ENCODE measurements around the gene GOLGA1.

Gene GOLGA1

DNA sequence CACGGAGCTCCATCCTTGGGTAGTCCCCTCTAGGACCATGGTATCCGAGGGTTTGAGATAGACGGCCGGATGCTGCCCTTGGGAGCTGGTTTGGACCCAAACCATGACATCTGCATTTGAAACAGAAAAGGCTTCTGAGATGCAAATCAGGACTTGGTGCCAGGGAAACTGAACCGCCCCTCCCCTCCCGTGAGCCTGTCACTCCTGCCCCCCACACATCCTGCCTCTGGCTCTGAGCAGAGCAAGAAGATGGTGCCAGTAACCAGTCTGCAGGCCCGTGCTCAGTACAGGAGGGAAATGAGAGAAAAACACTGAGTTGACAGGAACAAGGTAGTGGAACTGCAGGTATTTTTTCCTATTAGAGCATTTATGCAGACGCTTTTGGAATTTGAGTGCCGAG, 60.4 kb downstream of the GOLGA1 start:
- no peak for DNase-seq

DNA sequence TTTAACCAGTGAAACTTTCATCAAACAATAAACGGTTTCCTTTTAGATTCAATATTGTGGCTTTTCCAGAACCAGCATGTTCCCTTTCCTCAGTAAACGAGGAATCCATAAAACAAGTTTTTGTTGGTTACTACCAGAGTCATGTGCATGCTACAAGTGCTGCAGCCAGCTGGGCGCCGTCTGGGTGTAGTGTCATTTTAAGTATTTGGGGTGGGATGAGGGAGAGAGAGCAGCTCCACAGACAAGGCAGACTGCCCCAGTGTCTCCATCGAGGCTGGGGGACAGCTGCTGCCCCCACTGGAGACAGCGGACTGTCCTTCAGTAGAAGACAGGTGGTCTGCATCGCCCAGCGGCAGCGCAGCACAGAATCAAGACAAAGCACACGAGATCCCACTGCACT, 61.7 kb downstream of the GOLGA1 start:
- no peak for DNase-seq

GRCh38 chr9:124878518-124878917, 62.4 kb downstream of the GOLGA1 start:
- DNase-seq: no peak

- DNase-seq: no peak
These were observed 62.9 kb downstream of the GOLGA1 start for GRCh38 chr9:124878021-124878420.

- no peak for DNase-seq
These were observed 63.7 kb downstream of the GOLGA1 start for GRCh38 chr9:124877021-124877782.

- no peak for DNase-seq
These were observed 65.4 kb downstream of the GOLGA1 start for GRCh38 chr9:124875501-124875900.

GRCh38 chr9:124873664-124874063, 67.2 kb downstream of the GOLGA1 start:
- peak; percentile 51 to 69 for DNase-seq

DNA sequence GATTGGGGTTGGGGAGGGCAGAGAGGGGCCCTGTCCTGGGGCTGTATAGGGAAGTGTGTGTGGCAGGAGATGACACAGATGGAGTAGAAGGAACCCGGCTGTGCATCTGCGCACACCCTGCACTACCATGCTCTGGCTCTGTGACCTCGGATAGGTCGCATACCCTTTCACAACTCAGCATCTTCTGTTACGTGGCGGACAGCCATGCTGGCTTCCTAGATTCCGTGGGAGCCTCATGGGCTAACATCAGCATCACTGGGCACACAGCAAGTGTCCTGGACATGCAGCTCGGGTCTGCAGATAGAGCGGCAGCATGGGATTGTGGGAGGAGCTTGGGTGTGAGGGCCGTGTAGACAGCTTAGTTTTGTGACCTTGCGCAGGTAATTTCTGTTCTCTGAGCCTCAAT, 69.7 kb downstream of the GOLGA1 start:
- DNase-seq: no peak

DNA sequence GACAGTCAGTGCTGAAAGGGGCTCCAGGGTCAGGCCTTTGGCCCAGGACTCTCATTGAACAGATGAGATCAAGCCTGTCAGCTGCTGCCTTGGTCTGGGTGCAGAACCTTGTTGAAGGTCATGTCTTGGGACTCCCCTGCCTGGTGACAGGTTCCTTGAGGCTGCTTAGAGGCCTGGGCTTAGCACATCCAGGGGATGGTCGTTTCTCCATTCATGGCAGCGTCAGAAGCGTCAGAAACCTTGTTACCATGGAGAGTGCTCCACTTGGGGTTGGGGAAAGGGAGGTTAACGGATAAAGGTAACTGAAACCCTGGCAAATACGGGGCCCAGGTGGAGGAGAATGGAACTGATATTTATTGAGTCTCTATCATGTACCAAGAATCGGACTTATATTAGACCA, 70.2 kb downstream of the GOLGA1 start:
- DNase-seq: no peak

DNA sequence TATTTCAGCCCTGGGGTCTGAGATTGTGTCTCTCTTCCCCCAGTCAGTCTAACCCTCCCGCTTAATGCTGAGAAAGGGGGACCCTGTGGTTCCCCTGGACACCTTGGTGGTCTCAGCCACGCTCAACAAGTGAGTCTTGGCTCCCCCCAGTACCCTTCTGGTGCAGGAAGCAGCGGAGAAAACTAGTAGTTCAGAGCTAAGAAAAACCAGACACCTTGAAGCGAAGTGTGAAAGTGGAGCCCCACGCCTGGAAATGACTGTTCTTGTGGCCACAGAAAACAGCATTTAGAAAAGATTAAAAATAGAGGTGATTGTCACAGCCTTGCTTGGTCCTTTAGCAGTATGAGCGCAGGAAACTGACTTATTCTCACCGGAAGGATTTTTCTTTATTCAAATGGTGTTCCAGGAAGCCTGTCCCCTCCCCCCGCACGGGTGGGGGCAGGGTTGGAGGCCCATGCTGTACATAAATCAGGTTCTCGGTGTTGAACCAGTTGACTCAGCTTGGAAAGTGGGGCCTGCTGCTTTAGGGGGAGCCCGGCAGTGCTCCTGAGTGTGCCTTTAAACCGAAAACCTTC, 70.8 kb downstream of the GOLGA1 start:
- DNase-seq: peak; percentile 86 to 91

DNA sequence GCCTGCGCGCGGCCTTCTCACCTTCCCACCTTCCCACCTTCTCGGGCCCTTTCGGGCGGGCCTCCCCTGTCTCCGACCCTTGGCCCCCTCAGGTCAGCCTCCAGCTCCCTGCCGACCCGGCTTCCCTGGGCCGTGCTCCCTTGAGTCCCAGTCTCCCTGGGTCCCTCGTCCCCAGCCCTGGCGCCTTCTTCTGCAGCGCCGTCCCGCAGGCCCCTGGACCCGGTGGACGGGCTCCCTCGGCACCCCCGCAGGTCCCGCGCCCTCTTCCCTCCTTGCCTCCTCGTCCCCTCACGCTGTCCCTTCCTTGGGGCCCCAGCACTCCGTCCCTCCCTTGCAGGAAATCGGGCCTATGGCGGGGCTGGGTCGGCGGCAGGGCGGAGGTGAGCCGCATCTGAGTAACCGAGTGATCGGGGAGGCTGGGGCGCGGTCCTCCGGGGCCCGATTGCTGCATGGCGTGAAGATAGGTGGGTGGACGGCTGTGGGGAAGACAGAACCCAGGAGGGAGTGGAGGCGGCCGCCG, 71.4 kb downstream of the GOLGA1 start:
- DNase-seq: no peak

- peak; percentile 88 to 93 for DNase-seq
These were observed 72.1 kb downstream of the GOLGA1 start for GRCh38 chr9:124868511-124869465.

DNA sequence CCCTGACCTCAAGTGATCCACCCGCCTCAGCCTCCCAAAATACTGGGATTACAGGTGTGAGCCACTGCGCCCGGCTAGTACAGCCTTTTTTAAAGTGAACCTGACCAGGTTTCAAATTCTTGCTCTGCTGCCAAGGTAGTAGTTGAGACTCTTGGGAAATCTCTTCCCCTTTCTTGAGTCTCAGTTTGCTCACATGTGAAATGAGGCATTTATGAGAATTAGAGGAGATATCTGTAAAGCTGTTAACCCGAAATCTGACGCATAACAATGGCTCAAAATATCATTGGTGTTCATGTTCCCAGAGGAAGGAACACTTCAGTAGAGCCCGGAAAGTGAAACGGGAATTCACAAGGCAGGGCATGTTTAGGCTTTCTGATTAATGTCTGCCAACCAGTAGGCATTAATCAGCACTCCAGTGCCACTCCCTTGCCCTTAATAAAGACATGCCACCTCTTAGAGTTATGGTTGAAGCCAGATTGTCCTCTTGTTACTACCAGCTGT, 77.5 kb downstream of the GOLGA1 start:
- no peak for DNase-seq

GRCh38 chr9:124861342-124862229, 79.3 kb downstream of the GOLGA1 start, which contains the start of the genes ARPC5L and RPL35:
Gene ARPC5L (plus strand): TSS chr9:124862130. CDS start chr9:124869291, 7,161 bp downstream.
Gene RPL35 (minus strand): TSS chr9:124861957. CDS start chr9:124861912, 45 bp downstream.
- DNase-seq: peak; percentile 93 to 96

- no peak for DNase-seq
These were observed 80.1 kb downstream of the GOLGA1 start for GRCh38 chr9:124860582-124861341.

GRCh38 chr9:124859803-124860581, 80.9 kb downstream of the GOLGA1 start:
- no peak for DNase-seq

DNA sequence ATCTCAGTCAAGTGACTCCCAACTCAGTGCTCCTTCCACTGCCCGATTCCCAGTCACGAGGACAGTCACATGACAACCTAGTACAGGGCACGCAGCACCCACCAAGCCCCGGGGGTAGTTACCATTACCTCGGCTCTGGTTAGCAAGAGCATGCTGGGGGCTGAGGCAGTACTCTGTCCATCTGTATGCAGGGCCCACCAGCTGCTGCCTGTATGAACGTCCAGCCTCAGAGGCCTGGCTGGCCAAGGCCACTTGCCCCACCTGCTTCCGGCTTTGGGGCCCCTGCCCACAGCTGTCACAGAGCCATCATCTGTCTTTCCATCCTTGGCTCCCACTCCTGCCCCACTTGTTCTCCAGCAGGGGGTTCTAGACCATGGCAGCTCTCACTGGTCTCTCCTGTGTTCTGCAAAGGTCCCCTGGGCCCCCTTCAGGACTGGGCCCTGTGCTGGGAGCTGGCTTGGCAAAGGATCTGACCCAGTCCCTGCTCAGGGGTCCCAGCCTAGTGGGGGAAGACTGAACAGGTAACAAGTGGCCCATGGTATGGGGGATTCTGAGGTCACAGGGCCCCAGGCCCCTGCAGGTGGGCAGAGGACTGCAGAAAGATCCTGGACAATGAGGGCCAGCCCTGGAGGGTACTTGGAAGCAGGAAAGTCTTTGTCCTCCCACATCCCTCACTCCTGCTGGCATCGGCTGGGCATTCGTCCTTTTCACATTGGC, 82.4 kb downstream of the GOLGA1 start:
- no peak for DNase-seq

GRCh38 chr9:124857533-124858162, 83.2 kb downstream of the GOLGA1 start:
- no peak for DNase-seq
